Glomerular endothelial cell (primary cell): ENCODE data around the gene PELO. TPM values are rescaled to one million over a fixed set of nuclear protein-coding genes. Genes with fewer than 3 reads are reported as not detected.
"Not testable (repeated sequence)": the region's sequence is repeated elsewhere in the genome, so short reads cannot be mapped to it uniquely, and the experiment has no call there.

ENCODE experiments used
- DNase-seq: peaks from one replicate; pipeline ENCODE4 v3.0.0-alpha.2; 2011; ENCODE audit warnings: low read depth, low spot score; ENCODE audit errors: extremely low read depth
- total RNA-seq: library from RNA; depleted of rRNA; stranded (reverse); fragments of >200 nt; gene quantifications from 2 replicates; pipeline ENCODE4 v1.2.3, GENCODE V29; 2015

PELO gene
- total RNA-seq: 16.2 and 31.1 TPM in 2 replicates

GRCh38 chr5:52787600-52788504, at the start of gene PELO, which contains the start of gene ITGA1:
PELO (plus strand) TSS chr5:52787916; CDS start chr5:52800395, 12,479 bp downstream.
ITGA1 (plus strand) TSS chr5:52787916; CDS start chr5:52788354, 438 bp downstream.
- DNase-seq: no peak

- no peak for DNase-seq
Observed at GRCh38 chr5:52738095-52738506, 49.6 kb upstream of the PELO start.

- no peak for DNase-seq
Observed at GRCh38 chr5:52740007-52740406, 47.7 kb upstream of the PELO start.

- no peak for DNase-seq
Observed at GRCh38 chr5:52743012-52743411, 44.7 kb upstream of the PELO start.

- no peak for DNase-seq
Observed at GRCh38 chr5:52743529-52743928, 44.2 kb upstream of the PELO start.

- DNase-seq: no peak
Observed at GRCh38 chr5:52743970-52744369, 43.7 kb upstream of the PELO start.

- not testable (repeated sequence) for DNase-seq
Observed at GRCh38 chr5:52744867-52745458, 42.8 kb upstream of the PELO start.

GRCh38 chr5:52746539-52746938, 41.2 kb upstream of the PELO start:
- no peak for DNase-seq

GRCh38 chr5:52748590-52748989, 39.1 kb upstream of the PELO start:
- DNase-seq: no peak

GRCh38 chr5:52749666-52750065, 38.0 kb upstream of the PELO start:
- no peak for DNase-seq

- DNase-seq: no peak
Observed at GRCh38 chr5:52751137-52751536, 36.6 kb upstream of the PELO start.

- DNase-seq: no peak
Observed at GRCh38 chr5:52754051-52754450, 33.7 kb upstream of the PELO start.

- DNase-seq: no peak
Observed at GRCh38 chr5:52757527-52757926, 30.2 kb upstream of the PELO start.

GRCh38 chr5:52758014-52758413, 29.7 kb upstream of the PELO start:
- DNase-seq: no peak

- no peak for DNase-seq
Observed at GRCh38 chr5:52759331-52759730, 28.4 kb upstream of the PELO start.

- DNase-seq: no peak
Observed at GRCh38 chr5:52760695-52761366, 26.9 kb upstream of the PELO start.

GRCh38 chr5:52767217-52767743, 20.4 kb upstream of the PELO start:
- DNase-seq: no peak

GRCh38 chr5:52767766-52768480, 19.8 kb upstream of the PELO start:
- no peak for DNase-seq

GRCh38 chr5:52769061-52769460, 18.7 kb upstream of the PELO start:
- DNase-seq: no peak

- DNase-seq: no peak
Observed at GRCh38 chr5:52770287-52770939, 17.3 kb upstream of the PELO start.
